Tibial nerve (tissue), 3 donors: ENCODE data around the gene RAP2B.

ENCODE experiments used
- CTCF ChIP-seq, 5 experiments: fragments of 200-600 bp in 3 of 5; fragments of 450-650 bp in 2 of 5; sonication (generic) in 3 of 5; IDR thresholded peaks; one replicate each; pipeline ENCODE4 v1.5.1; 2016 to 2019; ENCODE audit warnings: antibody characterized with exemption in 5 of 5, mild to moderate bottlenecking in 3 of 5, moderate library complexity in 2 of 5
- POLR2A ChIP-seq, 2 donors: fragments of 450-650 bp; IDR thresholded peaks; one replicate each; pipeline ENCODE4 v1.6.1; 2017; ENCODE audit warnings: antibody characterized with exemption in 2 of 2, mild to moderate bottlenecking in 2 of 2, moderate library complexity in 2 of 2

DNA sequence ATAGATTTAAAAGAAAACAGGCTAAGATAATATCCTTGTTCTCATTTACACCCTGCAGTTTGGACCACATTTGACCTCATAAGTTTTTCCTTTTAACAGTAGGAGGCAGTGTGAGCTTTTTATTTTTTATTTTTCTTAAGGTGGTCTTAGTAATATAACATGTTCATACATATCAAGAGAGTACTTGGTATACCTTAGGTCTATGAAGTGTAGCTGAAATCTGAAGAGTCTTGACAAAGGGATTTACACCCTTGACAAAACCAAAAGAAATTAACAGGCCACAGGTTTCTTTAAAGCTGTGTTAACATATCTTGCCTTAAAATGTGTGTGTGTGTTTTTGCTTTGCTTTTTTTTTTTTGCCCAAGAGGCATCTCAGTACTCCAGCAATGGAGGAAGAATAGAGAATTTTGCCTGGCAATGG lies 3.2 kb downstream of the RAP2B start:
- peak in 1 of 5 experiments; percentile 23 for TF ChIP-seq CTCF (IDR thresholded peaks at IDR 0.05)
- TF ChIP-seq POLR2A (IDR thresholded peaks at IDR 0.05), result no peak
